ENCODE measurements around the gene IL17RE. TPM values are rescaled to one million over a fixed set of nuclear protein-coding genes. Genes with fewer than 3 reads are reported as not detected.
A peak's percentile ranks its signal among the peaks of the same experiment; 100 is the strongest.

IL17RE gene
- total RNA-seq, 1 donor from 2014 or later: 21.5 TPM

DNA sequence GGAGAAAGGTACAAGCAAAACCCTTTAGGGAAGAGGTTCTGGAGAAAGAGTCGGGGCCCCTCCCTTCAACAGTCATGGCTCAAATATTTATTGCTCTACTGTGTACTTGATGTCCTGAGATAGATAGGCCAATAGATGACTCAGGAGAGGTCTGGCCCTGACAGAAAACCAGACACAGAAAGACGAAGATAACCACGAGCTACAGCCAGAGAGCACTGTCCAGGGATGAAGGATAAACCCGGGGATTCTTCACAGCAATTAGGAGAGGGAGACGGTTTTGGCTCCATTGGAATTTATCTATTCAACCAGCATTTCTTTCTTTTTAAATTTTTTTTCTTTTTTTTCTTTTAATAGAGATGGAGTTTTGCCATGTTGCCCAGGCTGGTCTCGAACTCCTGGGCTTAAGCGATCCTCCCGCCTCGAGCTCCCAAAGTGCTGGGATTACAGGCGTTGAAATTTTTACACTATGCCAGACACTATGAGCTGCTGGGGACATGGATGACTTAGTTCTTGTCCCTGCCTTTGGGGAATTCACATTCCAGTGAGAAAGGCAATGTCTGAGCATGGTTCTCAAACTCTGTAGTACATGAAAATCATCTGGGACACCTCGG lies 18.0 kb upstream of the IL17RE start:
- intact Hi-C loops (cut with DNase I): no loop called here
- peak in 1 of 2 donors; percentile 48 for ATAC-seq
- H3K4me3 ChIP-seq: no peak overlapping the region

DNA sequence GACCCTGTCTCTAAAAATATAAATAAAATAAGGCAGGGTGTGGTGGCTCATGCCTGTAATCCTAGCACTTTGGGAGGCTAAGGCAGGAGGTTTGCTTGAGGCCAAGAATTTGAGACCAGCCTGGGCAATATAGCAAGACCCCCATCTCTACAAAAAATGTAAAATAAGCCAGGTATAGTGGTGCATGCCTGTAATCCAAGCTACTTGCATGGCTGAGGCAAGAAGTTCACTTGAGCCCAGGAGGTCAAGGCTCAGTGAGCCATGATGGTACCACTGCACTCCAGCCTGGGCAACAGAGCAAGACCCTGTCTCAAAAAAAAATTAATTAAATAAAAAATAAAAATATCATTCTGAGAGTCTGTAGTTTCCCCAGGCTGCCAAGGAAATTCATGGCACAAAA lies 16.3 kb upstream of the IL17RE start:
- H3K36me3 ChIP-seq: no peaks in the 10 kb centered on the region
- no peaks in the 10 kb centered on the region for H3K9me3 ChIP-seq
- H3K4me3 ChIP-seq: no peak overlapping the region
- DNase-seq (no peak), ATAC-seq (no peak)
- intact Hi-C loops (cut with DNase I): no loop called here
- peaks cover 8% of the 10 kb centered on the region for H3K4me1 ChIP-seq
- H3K27me3 ChIP-seq (ENCODE audit: low read depth): no peaks in the 10 kb centered on the region
- H3K27ac ChIP-seq: no peak overlapping the region
- TF ChIP-seq, protein P1, sequence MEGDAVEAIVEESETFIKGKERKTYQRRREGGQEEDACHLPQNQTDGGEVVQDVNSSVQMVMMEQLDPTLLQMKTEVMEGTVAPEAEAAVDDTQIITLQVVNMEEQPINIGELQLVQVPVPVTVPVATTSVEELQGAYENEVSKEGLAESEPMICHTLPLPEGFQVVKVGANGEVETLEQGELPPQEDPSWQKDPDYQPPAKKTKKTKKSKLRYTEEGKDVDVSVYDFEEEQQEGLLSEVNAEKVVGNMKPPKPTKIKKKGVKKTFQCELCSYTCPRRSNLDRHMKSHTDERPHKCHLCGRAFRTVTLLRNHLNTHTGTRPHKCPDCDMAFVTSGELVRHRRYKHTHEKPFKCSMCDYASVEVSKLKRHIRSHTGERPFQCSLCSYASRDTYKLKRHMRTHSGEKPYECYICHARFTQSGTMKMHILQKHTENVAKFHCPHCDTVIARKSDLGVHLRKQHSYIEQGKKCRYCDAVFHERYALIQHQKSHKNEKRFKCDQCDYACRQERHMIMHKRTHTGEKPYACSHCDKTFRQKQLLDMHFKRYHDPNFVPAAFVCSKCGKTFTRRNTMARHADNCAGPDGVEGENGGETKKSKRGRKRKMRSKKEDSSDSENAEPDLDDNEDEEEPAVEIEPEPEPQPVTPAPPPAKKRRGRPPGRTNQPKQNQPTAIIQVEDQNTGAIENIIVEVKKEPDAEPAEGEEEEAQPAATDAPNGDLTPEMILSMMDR (IDR thresholded peaks at IDR 0.05): no peak

More for the DNA sequence above, 18.0 kb upstream of the IL17RE start:
- Histone ChIP-seq H3K36me3 (no peaks in the 10 kb centered on the region), H3K4me1 (peaks cover under 1% of the 10 kb centered on the region), H3K9me3 (no peaks in the 10 kb centered on the region), H3K27ac (no peak overlapping the region), H3K27me3 (ENCODE audit: low read depth) (no peaks in the 10 kb centered on the region)
- TF ChIP-seq, protein P1 (IDR thresholded peaks at IDR 0.05): no peak
- DNase-seq: no peak

DNA sequence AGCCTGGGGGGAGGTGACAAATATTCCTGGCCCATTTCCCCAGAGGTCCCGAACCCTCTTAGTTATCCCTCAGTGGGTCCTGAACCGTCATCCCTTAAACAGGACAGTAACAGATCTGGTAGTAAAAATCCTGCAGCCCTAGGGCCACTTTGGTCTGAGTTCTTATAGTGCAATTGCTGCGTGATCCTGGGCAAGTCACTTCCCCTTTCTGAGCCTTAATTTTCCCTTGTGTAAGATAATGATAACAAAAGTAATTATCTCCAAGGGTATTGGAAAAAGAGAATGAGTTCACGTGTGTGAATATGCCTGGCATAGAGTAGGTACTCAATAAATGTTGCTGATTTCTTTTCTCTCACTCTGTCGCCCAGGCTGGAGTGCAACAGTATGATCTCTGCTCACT lies 15.2 kb upstream of the IL17RE start:
- intact Hi-C loops (cut with DNase I): no loop called here
- Histone ChIP-seq H3K27me3 (ENCODE audit: low read depth) (no peaks in the 10 kb centered on the region), H3K9me3 (no peaks in the 10 kb centered on the region), H3K4me3 (no peak overlapping the region), H3K27ac (no peak overlapping the region), H3K36me3 (no peaks in the 10 kb centered on the region), H3K4me1 (peaks cover 15% of the 10 kb centered on the region)
- DNase-seq (no peak), ATAC-seq (no peak)
- TF ChIP-seq, protein P1 (IDR thresholded peaks at IDR 0.05): no peak

DNA sequence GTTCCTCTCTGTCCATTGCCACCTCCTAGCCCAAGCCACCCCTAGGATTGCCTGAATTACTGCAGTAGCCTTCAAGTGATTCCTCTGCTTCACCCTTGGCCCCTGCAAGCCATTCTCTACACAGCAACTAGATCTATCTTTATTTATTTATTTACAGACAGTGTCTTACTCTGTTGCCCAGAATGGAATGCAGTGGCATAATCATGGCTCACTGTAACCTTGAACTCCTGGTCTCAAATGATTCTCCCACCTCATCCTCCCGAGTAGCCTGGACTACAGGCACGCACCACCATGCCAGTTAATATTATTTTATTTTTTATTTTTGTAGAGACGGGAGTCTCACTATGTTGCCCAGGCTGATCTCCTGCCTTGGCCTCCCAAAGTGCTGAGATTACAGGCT lies 14.1 kb upstream of the IL17RE start:
- intact Hi-C loops (cut with DNase I): no loop called here
- H3K27ac ChIP-seq: no peak overlapping the region
- peaks cover 10% of the 10 kb centered on the region for H3K36me3 ChIP-seq
- no peaks in the 10 kb centered on the region for H3K27me3 ChIP-seq (ENCODE audit: low read depth)
- H3K9me3 ChIP-seq: no peaks in the 10 kb centered on the region
- peaks cover 18% of the 10 kb centered on the region for H3K4me1 ChIP-seq
- DNase-seq: no peak
- TF ChIP-seq, protein P1 (IDR thresholded peaks at IDR 0.05): no peak
- H3K4me3 ChIP-seq: no peak overlapping the region
- no peak for ATAC-seq

DNA sequence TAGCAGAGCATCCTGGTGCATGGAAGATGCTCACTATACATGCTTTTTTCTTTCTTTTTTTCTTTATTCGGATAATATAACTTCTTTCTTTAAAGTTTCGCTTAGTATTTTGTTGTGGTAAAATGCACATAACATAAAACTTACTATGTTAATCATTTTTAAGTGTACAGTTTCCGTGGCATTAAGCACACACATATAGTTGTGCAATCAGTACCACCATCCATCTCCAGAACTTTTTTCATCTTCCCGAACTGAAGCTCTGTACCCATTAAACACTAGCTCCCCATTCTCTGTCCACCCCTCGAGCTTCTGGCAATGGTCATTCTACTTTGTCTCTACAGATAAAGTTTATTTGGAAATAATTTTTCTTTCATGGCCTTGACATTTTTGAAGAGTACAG lies 13.2 kb upstream of the IL17RE start:
- ATAC-seq: no peak
- TF ChIP-seq, protein P1 (IDR thresholded peaks at IDR 0.05): no peak
- no peak overlapping the region for H3K27ac ChIP-seq
- intact Hi-C loops (cut with DNase I): no loop called here
- H3K4me1 ChIP-seq: peaks cover 18% of the 10 kb centered on the region
- H3K4me3 ChIP-seq: no peak overlapping the region
- H3K9me3 ChIP-seq: no peaks in the 10 kb centered on the region
- no peak for DNase-seq
- peaks cover 18% of the 10 kb centered on the region for H3K36me3 ChIP-seq
- no peaks in the 10 kb centered on the region for H3K27me3 ChIP-seq (ENCODE audit: low read depth)

Data from lower lobe of right lung (tissue), 2 donors.